DMS 273 treated with DMSO at 0.1 percent for 48 hours (cell line): ENCODE data around the gene PSMB11.

Experiments
- DNase-seq: peaks from one replicate; lab custom pipeline; 2025; lab: John Stamatoyannopoulos, UW

PSMB11 gene

DNA sequence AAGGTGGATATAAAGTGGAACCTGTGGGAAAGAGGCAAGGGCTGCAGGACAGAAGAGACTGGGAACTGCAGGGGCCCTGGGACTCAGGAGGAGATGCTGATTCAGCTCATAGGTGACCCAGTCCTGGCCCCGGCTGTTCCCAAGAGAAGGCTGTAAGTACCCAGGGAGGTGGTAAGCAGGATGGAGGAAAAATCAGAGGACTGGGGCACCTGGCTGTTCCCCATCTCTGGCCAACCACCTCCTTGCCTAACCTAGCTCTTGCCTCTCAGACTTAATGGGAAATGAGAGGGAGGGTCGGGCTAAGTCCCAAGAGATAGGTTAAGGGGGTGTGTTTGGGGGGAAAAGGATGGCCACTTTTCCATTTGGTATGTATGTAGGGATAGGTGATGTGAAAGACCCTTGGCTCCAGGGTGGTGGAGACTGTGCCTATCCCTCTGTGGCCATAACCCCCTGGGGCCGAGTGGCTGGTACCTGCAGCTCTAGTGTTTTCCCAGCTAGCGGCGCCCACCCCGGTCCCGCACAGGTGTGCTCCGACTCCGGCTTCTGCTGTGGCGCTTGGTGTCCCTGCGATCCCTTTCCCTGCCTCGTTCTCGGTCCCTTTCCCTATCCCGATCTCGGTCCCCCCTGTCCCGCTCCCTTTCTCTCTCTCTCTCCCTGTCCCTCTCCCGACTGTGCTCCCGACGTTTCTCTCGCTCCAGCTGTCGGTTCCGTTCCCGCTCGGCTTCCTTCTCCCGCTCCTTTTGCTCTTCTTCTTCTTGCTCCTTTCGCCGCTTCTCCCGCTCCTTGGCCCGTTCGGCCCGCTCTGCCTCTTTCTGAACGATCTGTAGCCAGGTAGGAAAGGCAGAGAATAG, 16.9 kb downstream of the PSMB11 start:
- no peak for DNase-seq

DNA sequence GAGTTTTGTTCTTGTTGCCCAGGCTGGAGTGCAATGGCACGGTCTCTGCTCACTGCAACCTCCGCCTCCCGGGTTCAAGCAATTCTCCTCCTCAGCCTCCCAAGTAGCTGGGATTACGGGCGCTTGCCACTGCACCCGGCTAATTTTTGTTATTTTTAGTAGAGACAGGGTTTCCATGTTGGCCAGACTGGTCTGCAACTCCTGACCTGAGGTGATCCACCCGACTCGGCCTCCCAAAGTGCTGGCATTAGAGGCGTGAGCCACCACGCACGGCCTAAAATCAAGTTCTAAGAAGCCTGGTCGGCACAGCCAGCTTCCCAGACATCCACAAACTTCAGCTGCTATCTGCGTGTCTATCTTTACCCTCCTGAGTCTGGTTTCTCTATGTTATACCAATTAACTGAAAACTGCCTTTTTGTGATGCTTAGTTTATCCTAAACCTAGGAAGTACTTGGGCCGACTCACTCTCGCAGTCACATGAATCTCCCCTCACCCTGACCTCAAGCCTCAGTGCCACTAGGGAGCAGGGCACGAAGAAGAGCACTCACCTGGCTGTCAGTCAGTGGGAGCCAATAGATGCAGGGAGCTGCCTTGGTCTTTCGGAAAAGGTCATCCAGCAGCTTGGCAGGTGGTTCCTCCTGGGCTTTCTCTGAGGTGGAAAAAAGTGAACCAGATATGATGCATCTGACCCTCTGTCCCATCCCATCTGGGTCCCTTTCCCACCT, 18.7 kb downstream of the PSMB11 start:
- DNase-seq, result no peak

DNA sequence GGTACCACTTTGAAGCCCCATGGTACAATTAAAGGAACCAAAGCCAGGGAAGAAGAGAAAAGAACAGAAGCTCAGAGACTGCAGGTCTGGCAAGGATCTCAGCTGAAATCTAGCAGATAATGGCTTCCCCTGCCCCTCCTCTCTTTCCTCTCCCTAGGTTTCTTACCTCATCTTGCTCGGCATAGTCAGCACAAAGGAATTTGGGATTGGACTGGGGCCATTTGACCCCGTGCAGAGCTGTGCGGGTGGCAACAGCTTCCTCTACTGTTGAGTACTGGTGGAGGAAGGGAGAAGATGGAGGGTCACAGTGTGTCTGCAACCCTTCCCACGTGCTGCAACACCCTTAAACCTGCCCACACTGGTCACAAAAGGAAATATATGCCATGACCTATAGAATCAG, 20.0 kb downstream of the PSMB11 start:
- no peak for DNase-seq

DNA sequence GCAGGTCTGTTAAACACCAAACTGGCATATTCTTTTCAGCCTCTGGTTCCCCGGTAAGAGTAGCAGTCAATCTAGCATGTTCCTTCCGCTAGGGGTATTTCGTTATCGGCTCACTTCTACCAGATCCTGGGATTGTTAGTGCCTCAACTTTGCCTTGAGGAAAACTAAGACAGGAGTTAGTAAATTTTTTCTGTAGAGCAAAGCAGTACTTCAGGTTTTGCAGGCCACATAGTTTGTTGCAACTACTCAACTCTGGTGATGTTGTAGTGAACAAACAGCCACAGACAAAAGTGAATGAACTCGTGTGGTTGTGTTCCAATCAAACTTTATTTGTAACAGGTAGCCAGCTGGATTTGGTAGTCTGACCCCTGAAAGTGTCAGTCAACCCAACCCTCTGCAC, 21.6 kb downstream of the PSMB11 start:
- no peak for DNase-seq

DNA sequence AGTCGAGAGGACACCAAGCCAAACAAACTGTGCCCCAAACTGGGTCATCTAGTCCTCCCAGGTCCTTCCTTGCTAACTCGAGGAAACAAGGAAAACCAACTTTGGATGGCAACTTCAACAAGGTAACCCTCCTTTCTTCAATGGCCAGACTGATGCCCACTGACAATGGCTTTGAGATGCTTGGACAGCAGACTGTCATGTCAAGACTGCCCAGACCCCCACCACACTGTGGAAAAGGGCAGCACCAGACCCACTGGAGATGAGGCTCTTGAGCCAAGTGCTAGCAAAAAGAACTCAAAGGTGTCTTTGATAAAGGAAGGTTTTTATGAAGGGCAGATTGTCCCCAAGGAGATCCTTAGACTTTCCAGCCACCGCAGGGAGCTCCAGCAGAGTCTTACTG, 24.4 kb downstream of the PSMB11 start:
- no peak for DNase-seq

DNA sequence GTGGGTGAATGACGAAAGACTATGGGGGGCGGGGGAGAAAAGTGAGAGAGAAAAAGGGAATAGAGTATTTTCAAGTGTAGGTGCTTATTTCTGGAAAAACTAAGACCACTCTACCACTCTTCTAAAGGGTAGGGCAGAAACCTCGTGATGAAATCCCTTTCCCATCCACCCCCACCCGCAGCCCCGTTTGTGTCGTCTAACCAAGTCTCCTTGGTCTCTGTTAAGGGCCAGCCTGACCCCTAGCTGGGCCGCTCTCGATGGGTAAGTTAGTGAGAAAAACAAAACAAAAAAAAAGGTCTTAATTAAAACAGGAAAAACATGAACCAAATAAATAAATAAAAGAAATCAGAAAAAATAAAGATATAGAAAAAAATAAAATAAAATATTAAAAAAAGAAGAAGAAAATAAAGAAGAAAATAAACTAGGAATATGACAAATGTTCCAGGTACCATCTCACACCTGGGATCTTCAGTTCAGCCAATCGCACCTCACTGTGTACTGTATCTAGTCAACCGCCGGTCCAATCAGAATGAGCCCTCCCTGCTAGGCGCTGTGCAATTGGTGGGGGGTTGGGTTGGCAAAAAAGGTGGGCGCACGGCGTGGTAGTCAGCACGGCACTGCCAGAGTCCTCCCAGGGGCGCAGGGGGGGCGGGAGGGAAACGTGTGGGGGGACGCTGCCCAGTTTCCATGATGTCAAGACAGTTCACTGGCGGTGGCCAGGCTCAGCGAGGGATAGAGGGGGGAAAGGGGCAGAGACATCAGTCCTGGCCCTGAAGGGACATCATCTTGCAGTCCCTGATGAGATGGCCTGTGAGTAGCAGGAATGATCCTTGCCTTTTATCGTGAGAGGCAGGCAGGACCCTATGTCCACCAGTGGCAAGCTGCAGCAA, 25.1 kb downstream of the PSMB11 start:
- no peak for DNase-seq

DNA sequence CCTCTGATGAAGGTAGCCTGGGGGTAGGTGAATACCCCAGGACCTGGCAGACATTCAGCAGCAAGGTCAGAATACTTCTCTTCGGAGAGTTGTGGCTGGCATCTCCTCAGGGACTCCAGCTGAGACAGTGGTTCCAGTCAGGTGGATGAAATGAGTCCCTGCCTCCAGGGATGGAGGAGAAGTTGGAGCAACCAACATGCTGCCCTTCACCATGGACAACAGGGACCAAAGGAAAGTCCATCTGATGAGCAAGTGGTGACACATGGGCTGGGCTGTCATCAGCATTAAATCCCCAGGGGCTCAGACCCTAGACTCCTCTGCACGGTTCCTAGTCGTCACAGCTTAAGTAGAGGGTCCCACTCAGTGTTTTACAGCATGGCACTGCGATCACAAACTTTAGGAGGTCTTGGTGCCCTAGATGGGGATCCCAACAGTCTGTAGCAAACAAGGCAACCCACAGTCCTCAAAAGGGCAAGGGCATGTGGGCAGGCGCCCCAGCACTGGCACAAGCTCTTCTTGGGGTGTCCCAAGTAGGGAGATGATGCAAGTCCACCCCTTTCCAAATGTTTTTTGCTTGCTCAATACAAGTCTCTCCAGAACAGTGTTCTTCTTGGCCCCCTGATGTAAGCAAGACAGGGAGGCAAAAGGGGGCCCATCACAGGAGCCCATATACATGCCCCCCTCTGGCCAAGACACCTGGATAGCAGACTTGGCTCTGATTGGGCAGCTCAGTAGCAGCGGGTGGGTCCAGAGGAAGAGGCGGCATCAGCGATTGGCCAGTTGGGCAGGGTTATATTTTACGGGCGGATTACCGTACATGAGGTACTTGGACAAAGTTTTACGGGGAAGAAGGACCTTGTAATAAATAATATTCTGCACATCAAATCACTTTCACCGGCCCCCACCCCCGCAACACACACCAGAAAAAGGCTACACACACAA, 26.1 kb downstream of the PSMB11 start:
- no peak for DNase-seq

DNA sequence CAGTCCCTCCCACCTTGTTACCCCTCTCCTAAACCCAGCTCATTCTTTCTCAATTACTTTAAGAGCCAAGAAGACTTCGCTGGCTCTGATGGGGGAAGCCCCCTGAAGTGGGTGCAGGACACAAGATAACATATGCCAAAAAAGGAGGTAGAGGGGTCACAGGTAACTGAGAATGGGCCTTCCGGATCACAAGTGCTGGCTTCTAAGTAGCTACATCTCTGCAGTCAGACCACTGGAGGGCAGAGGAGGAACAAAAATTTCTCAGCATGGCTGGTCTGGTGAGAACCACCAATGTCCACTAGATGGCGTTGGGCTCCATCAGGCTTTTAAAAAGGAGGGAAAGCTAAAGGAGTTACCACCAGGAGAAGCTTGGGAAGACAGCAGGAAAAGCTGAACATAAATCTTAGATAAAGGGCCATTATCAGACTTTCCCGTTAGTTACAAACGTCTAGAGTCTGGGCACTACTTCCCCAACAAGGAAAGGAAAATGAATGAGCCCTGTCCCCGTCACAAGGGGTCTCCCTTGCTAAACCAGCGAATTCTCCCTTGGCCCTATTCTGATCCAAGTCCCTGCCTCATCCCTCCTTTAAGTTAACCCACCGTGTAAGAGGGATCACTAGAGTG, 26.9 kb downstream of the PSMB11 start:
- DNase-seq, result no peak

DNA sequence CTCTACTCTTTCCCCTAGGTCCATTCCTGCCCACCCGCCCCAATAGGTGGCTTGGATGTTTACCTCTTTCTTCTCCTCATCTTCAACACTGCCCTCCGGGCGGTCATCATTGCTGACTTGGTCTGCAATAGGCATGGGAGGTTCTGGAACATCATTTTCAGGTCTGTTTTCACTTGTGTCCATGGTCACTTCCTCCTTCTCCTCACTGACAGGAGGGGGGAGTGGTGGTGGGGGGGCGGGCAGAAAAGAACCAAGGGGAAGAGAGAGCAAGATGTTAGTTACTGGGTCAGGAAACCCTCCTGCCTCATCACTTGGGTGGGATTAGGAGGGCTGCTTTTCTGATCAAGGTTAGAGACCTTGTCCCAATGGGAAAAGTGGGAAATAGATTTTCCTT, 27.4 kb downstream of the PSMB11 start:
- DNase-seq, result no peak

DNA sequence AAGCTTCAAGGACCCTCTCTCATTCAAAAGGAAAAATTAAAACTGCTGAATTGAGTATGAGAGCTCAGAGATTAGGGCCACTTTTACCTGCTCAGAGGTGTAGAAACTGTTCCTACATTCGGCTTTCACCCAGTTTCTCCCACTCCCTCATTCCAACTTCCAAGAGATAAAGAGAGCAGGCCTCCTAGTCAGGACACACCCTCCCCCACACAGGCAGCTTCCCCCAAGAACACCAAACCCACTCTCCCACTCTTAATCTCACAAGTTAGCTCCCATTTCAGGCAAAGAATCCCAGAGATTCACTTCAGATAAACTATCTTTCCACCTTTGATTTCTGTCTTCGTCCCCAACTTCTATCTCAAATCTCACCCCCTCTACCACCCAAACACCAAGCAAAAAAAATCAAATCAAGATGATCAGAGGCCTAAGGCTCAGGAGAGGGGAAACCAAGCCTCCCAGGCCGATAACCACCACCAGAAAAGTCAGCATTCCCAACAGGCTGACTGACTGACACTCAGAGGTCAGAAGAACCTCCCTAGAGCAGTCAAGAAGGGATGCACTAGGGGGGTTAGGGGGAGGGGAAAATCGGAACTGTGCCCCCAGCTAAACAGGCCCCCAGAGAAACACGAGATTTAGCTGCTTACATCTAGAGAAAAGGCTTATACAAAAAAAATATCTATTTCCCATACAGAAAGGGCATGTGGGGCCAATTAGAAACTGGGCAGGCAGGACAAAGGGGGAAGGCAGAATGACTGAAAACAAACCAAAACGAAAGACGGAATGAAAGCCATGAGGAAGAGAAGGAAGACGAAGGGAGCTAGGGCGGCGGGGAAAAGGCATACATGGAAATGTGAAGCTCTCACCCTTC, 28.5 kb downstream of the PSMB11 start:
- DNase-seq, result no peak

DNA sequence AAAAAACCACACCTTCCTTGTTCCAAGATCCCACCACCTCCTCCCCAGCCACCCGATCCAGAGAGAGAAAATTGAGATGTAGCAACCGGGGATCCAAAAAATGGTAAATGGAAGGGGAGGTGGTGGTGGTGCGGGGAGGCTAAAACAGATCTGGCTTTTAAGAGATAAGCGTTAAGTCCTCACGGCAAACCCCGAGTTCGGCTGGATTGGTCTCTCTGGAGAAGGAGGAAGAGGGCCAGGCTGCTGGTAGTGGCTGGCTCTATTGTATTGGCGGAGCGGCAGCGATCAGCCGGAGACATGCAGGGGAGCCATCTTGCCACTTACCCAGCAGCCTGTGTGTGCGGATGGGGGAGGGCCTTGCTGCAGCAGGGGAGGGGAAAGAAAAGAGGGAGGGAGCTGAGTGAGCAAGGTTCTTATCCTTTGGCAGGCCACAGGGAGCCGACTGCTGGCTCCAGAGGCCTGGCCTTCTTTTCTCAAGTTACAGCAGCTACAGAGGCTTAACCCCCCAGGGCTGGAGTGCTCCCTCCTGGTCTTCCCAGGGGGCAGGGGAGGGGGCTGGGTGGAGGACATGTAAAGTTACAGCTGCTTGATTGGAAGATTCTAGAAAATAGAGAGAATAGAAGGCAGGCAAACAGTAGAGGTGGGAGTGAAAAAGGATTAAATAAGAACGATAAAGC, 29.4 kb downstream of the PSMB11 start:
- no peak for DNase-seq

DNA sequence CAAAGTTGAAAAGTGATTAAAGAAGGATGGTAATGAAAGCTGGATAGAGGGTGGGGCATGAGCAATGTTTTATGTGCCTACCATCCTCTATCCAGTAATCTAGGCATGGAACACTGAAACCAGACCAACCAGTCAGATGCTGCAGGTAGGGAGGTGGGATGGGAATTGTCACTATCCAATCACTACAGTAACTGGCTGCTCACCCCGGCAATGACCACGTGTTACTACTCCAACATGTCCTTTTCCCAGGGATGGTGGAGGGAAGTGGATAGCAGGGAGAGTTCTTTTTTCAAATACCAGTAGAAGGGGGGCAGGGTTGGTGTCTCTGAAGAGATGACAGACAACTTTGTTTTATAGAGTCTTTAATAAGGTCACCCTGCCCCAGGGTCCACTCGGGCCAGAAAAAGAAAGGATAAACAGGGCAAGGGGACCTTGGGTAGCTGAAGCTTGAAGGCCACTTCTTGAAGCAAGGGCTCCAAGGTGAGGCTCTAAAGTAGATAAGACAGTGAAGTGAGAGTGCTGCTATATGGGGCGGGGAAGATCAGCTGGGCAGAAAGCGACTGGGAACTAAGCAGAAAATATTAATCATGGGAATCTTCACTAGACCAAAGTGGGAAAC, 30.0 kb downstream of the PSMB11 start:
- DNase-seq, result no peak

DNA sequence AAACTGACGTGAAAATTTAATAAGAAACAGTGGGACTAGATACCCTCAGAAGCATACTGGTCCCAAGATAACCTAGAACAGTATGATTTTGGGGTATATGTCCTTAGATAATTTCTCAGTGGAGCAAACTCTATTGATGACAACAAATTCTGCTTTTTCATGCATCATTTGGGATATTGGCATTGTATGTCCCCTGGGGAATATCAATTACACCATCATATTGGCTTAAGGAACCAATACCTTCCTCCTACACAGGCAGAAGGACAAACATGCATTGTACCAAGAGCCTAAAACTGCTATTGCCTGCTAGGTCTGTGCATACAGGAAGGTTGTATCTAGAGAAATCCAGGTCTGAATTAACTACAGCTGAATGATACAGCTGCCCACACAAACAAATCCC, 32.9 kb downstream of the PSMB11 start:
- DNase-seq, result no peak

DNA sequence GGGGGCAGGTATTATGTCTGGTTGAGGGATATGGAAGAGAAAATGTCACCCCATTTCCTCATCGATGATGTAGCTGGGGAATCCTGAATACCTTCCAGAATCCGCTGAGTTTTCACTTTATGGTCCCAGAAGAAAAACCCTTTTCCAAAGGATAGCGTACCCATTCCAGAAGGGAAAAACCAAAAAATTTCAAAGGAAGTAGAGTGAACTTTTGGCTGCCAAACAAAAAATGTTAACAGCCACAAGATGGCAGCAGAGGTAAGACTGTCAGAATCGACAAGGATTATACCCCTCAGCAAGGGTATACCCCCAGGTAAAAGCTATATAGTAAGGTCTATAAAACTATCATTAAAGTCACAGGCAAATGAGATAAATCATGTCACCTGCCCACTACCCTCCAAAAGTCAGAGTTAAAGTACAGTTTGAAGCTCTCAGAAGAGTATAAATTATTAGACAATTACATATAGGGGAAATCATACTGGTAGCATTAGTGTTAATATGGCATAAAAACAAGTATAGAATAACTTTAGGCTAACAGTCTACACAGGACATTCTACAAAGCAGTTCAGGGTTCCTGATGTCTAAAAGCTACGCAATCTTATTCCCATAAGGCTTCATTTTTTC, 34.9 kb downstream of the PSMB11 start:
- no peak for DNase-seq

DNA sequence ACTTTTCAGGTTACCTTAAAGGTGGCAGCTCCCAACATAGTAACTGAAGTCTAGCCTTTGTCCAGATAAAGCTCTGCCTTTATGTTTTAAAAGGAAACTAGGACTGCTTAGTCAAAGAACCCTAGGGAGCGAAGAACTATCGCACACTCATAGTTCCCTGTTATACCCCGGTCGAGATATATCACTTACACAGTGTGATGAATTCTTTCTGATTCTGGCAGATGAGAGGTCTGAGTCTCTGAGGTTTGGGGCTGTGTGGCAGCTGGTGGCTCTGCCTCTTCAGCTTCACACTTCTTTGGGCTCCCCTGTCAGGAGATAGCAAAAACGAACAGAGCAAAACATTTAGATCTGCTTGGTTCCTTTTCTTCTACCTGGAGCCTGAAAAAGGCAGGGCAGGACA, 36.0 kb downstream of the PSMB11 start:
- no peak for DNase-seq

DNA sequence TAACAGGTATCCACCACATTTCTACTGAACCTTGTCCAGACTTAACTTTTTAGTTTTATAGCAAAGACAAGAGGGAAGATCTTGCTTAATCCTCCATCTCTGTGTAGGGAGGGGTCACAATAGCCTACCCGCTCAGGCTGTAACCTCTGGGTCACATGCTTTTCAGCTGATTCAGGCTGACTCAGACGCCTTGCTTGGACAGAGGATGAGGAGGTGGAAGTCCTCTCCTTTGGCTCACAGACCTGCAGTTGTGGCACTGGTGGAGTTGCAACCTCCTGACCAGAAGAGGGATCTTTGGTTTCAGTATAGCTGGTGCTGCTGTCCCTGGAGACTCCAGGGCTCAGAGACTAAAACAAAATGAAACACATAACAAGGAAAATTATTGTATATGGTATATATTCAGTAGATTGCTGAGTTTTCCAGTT, 36.7 kb downstream of the PSMB11 start:
- no peak for DNase-seq

DNA sequence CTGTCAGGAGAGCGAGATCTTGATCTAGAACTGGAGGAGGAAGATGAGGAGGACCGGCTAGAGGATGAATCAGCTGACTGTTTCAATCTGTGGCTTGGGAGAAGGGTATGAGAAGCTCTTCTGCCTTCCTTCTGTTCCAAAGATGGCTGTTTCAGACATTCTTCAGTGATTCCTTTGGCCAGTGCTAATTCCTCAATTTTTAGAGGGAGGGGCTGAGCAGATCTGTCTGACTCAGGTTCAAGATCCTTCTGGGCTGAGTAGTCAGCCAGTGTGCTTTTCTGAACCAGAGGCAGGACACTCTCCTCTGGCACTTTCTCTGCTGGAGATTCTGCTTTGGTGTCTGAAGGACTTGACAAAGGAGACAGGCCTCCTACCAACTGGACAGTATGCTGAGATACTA, 37.7 kb downstream of the PSMB11 start:
- no peak for DNase-seq

DNA sequence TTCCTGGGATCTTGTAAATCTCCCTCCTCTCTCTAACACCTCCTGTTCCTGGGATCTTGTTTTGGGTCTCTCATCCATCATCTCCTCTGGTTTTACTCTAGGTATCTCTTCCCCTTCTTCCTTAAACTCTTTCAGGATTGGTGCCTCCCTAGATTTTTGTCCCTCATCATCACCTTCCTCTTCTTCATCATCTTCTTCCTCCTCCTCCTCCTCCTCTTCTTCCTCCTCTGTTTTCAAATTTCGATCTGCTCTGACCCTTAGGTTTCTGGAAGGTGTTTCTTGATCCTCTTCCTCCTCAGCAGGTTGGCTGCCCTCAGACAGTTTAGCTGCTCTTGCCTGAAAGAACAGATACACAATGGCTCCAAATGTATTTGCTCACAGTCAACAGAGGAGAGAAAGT, 38.5 kb downstream of the PSMB11 start:
- DNase-seq, result no peak
